Effector memory CD4-positive, alpha-beta T cell (primary cell): ENCODE results near the gene TBC1D25.
"Not testable (repeated sequence)": the region's sequence is repeated elsewhere in the genome, so short reads cannot be mapped to it uniquely, and the experiment has no call there.

Source experiments
- DNase-seq, 3 donors: peaks; one replicate each; pipeline ENCODE4 v3.0.0-alpha.2; 2020
- H3K27ac ChIP-seq: 2 replicates; pipeline ENCODE4 v1.7.0; 2013; ENCODE audit warnings: mild to moderate bottlenecking, low read length, moderate library complexity; ENCODE audit not compliant: insufficient read depth, poor library complexity, severe bottlenecking
- H3K27me3 ChIP-seq: replicated peaks from 2 replicates; pipeline ENCODE4 v1.7.0; 2013; ENCODE audit warnings: mild to moderate bottlenecking, low read length; ENCODE audit not compliant: insufficient read depth, control insufficient read depth, poor library complexity, severe bottlenecking
- H3K36me3 ChIP-seq: 2 replicates; pipeline ENCODE4 v1.7.0; 2013; ENCODE audit warnings: mild to moderate bottlenecking, low read length, moderate library complexity; ENCODE audit not compliant: control insufficient read depth, insufficient read depth
- H3K4me1 ChIP-seq: 2 replicates; pipeline ENCODE4 v1.7.0; 2013; ENCODE audit warnings: low read length, mild to moderate bottlenecking; ENCODE audit not compliant: control insufficient read depth, insufficient read depth, poor library complexity, severe bottlenecking
- H3K4me3 ChIP-seq: 2 replicates; pipeline ENCODE4 v1.7.0; 2013; ENCODE audit warnings: low read length, low read depth, mild to moderate bottlenecking; ENCODE audit not compliant: insufficient read depth, poor library complexity, severe bottlenecking
- H3K9me3 ChIP-seq: 2 replicates; pipeline ENCODE4 v1.7.0; 2013; ENCODE audit warnings: mild to moderate bottlenecking, low read length, moderate library complexity; ENCODE audit not compliant: control insufficient read depth

Gene TBC1D25

GRCh38 chrX:48514868-48515460, 24.6 kb upstream of the TBC1D25 start:
- Histone ChIP-seq H3K27me3 (no peaks in the 10 kb centered on the region), H3K27ac (no peak overlapping the region), H3K4me1 (no peaks in the 10 kb centered on the region), H3K36me3 (peaks cover 4% of the 10 kb centered on the region), H3K4me3 (no peak overlapping the region), H3K9me3 (no peaks in the 10 kb centered on the region)
- no peak for DNase-seq

GRCh38 chrX:48515842-48516241, 23.7 kb upstream of the TBC1D25 start:
- Histone ChIP-seq H3K4me3 (no peak overlapping the region), H3K9me3 (no peaks in the 10 kb centered on the region), H3K27me3 (no peaks in the 10 kb centered on the region), H3K36me3 (peaks cover 4% of the 10 kb centered on the region), H3K4me1 (no peaks in the 10 kb centered on the region), H3K27ac (no peak overlapping the region)
- no peak for DNase-seq

GRCh38 chrX:48516285-48516684, 23.2 kb upstream of the TBC1D25 start:
- H3K9me3 ChIP-seq: no peaks in the 10 kb centered on the region
- peaks cover 4% of the 10 kb centered on the region for H3K36me3 ChIP-seq
- no peak overlapping the region for H3K27ac ChIP-seq
- no peak for DNase-seq
- H3K4me3 ChIP-seq: no peak overlapping the region
- peaks cover 4% of the 10 kb centered on the region for H3K4me1 ChIP-seq
- H3K27me3 ChIP-seq: no peaks in the 10 kb centered on the region

GRCh38 chrX:48516987-48517386, 22.5 kb upstream of the TBC1D25 start:
- H3K36me3 ChIP-seq: peaks cover 4% of the 10 kb centered on the region
- no peaks in the 10 kb centered on the region for H3K9me3 ChIP-seq
- H3K27ac ChIP-seq: no peak overlapping the region
- H3K27me3 ChIP-seq: no peaks in the 10 kb centered on the region
- DNase-seq: no peak
- H3K4me1 ChIP-seq: peaks cover 4% of the 10 kb centered on the region
- H3K4me3 ChIP-seq: no peak overlapping the region

- H3K4me3 ChIP-seq, DNase-seq, H3K27me3 ChIP-seq, H3K9me3 ChIP-seq, H3K36me3 ChIP-seq, H3K27ac ChIP-seq, H3K4me1 ChIP-seq: not testable (repeated sequence)
Observed at GRCh38 chrX:48519481-48519880, 20.0 kb upstream of the TBC1D25 start.

GRCh38 chrX:48520455-48520854, 19.1 kb upstream of the TBC1D25 start:
- Histone ChIP-seq H3K4me3 (no peak overlapping the region), H3K27ac (no peak overlapping the region), H3K9me3 (no peaks in the 10 kb centered on the region)

GRCh38 chrX:48520976-48521352, 18.6 kb upstream of the TBC1D25 start:
- no peak for DNase-seq
- Histone ChIP-seq H3K9me3 (no peaks in the 10 kb centered on the region), H3K27ac (peak overlapping the region; percentile 69), H3K27me3 (no peaks in the 10 kb centered on the region), H3K4me1 (peaks cover 4% of the 10 kb centered on the region), H3K36me3 (no peaks in the 10 kb centered on the region), H3K4me3 (peak overlapping the region; percentile 26)

More at GRCh38 chrX:48520455-48520854, 19.1 kb upstream of the TBC1D25 start:
- DNase-seq: no peak
- H3K27me3 ChIP-seq: no peaks in the 10 kb centered on the region
- H3K4me1 ChIP-seq: peaks cover 4% of the 10 kb centered on the region
- no peaks in the 10 kb centered on the region for H3K36me3 ChIP-seq

GRCh38 chrX:48521353-48522243, 17.9 kb upstream of the TBC1D25 start, which contains the start of gene EBP:
Gene EBP (plus strand): TSS chrX:48521808. CDS start chrX:48523772, 1,964 bp downstream.
- H3K9me3 ChIP-seq: no peaks in the 10 kb centered on the region
- peak within 1 kb of the TSS; percentile 69 for H3K27ac ChIP-seq
- peak; percentile 90 to 92 (median 92) for DNase-seq
- H3K4me1 ChIP-seq: peaks cover 4% of the 10 kb centered on the region
- H3K27me3 ChIP-seq: no peaks in the 10 kb centered on the region
- peaks cover 2% of the 10 kb centered on the region for H3K36me3 ChIP-seq
- H3K4me3 ChIP-seq: peak within 1 kb of the TSS; percentile 51

- Histone ChIP-seq H3K9me3 (no peaks in the 10 kb centered on the region), H3K27ac (peak overlapping the region; percentile 62), H3K4me1 (peaks cover 4% of the 10 kb centered on the region), H3K27me3 (no peaks in the 10 kb centered on the region), H3K36me3 (peaks cover 8% of the 10 kb centered on the region), H3K4me3 (peak overlapping the region; percentile 51)
- DNase-seq: no peak
Observed at GRCh38 chrX:48522291-48522690, 17.2 kb upstream of the TBC1D25 start.

GRCh38 chrX:48523682-48524081, 15.8 kb upstream of the TBC1D25 start:
- H3K36me3 ChIP-seq: peaks cover 14% of the 10 kb centered on the region
- peaks cover 4% of the 10 kb centered on the region for H3K4me1 ChIP-seq
- no peaks in the 10 kb centered on the region for H3K27me3 ChIP-seq
- H3K27ac ChIP-seq: no peak overlapping the region
- H3K4me3 ChIP-seq: no peak overlapping the region
- no peak for DNase-seq
- no peaks in the 10 kb centered on the region for H3K9me3 ChIP-seq
